D721Med (cell line): ENCODE measurements around the gene MAP3K20.

ENCODE experiments used
- DNase-seq: peaks from one replicate; pipeline ENCODE4 v3.0.0; 2011; ENCODE audit warnings: low spot score; ENCODE audit not compliant: insufficient read length
- FAIRE-seq: peaks from 2 replicates; lab custom pipeline; 2011; peaks lifted over from hg19 to GRCh38; lab: Jason Lieb, UNC
- TF ChIP-seq, protein P1 (sequence below): IDR thresholded peaks from 2 replicates; pipeline ENCODE4 v1.5.1; 2012; ENCODE audit warnings: mild to moderate bottlenecking, control low read depth; ENCODE audit not compliant: insufficient read depth; ENCODE audit errors: missing control alignments

The MAP3K20 gene

DNA sequence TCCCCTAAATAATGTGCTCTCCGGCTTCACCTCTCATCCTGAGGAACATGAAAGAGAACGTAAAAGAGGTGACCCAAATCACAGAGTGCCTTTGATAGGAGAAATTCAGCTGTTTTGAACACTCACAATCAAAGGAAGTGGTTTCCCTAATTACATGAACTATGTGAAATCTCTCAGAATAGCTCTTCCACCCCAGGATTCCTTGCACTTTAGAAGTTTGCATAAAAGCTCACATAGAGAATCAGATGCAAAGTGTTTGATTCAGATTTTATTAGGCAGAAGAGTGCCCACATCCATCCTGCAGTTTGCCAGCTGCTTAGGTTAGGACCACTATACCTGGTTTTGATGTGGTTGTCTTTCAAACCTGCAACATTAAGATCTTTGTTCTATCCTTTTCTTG is 61.0 kb downstream of the MAP3K20 start:
- DNase-seq = no peak
- no peak for FAIRE-seq
- TF ChIP-seq, protein P1, sequence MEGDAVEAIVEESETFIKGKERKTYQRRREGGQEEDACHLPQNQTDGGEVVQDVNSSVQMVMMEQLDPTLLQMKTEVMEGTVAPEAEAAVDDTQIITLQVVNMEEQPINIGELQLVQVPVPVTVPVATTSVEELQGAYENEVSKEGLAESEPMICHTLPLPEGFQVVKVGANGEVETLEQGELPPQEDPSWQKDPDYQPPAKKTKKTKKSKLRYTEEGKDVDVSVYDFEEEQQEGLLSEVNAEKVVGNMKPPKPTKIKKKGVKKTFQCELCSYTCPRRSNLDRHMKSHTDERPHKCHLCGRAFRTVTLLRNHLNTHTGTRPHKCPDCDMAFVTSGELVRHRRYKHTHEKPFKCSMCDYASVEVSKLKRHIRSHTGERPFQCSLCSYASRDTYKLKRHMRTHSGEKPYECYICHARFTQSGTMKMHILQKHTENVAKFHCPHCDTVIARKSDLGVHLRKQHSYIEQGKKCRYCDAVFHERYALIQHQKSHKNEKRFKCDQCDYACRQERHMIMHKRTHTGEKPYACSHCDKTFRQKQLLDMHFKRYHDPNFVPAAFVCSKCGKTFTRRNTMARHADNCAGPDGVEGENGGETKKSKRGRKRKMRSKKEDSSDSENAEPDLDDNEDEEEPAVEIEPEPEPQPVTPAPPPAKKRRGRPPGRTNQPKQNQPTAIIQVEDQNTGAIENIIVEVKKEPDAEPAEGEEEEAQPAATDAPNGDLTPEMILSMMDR = no peak

DNA sequence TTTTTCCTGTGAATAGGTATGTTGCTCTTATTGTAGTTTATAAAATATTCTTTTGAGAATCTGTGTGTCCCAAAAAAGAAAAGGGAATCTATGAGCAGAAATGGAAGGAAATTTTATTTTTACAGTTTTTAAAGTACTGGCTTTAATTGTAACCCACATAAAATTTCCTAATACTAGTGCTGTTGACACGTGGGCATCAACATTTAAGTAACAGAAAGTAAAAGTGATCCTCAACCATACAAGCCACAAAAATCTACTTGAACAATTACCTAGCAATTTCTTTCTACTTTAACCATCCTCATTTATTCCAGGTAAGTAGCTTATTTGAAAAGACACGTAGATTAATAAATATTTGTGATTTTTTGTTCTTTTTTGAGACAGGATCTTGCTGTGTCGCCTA is 62.0 kb downstream of the MAP3K20 start:
- FAIRE-seq (no peak), DNase-seq (no peak)
- TF ChIP-seq, protein P1 = no peak

DNA sequence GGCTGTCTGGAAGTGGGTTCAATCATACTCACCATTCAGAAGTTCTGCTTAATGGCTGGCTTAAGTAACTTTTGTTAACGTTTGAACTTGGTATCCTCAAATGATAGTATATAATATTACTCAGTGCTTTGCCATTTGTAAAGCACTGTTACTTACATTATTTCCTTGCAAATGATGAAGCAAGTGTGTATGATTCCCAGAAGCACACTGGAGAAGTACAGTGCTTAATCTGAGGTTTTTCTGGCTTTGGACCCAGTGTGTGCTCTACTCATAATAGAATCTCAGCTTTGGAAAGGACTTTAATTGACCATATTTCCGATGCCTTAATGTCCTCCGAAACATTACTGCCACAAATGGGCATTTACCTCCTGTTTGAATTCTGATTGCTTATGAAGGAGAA is 63.3 kb downstream of the MAP3K20 start:
- no peak for FAIRE-seq
- no peak for DNase-seq
- TF ChIP-seq, protein P1 = no peak

DNA sequence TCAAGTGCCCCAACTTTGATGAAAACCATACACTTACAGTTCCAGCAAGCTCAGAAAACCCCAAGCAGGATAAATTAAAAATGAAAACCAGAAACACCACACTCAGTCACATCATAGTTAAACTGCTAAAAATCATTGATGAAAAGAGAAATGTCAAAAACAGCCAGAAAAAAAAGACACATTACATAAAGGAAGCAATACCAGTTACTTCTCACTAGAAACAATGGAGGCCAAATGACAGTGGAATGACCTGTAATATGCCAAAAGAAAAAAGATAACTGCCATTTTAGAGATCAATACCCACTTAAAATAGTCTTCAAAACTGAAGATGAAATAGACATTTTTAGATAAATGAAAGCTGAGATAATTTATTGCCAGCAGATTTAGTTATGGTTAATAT is 66.0 kb downstream of the MAP3K20 start:
- DNase-seq = no peak
- peak; percentile 71 for FAIRE-seq
- TF ChIP-seq, protein P1 = no peak

DNA sequence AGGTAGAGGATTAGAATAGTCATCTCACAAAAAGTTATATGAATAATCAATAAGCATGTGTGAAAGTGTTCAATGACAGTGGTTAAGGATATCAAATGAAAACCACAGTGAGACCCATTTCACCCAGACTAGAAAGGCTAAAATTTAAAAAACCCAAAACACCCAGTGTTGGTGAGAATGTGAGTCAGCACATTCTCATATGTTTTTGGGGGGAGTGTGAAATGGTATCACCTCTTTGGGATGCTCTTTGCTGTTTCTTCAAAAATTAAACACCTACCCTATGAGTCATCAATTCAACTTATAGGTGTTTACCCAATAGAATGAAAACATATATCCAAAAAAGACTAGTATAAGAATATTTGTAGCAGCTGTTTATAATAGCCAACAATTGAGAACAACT is 69.8 kb downstream of the MAP3K20 start:
- TF ChIP-seq, protein P1 = no peak
- DNase-seq = no peak
- FAIRE-seq = no peak

GRCh38 chr2:173146590-173146989 is 70.9 kb downstream of the MAP3K20 start:
- TF ChIP-seq, protein P1 = no peak
- FAIRE-seq (no peak), DNase-seq (no peak)

GRCh38 chr2:173148520-173148919 is 72.9 kb downstream of the MAP3K20 start:
- DNase-seq (no peak), FAIRE-seq (no peak)
- TF ChIP-seq, protein P1 = no peak
